HAP-1 (cell line): ENCODE measurements around the gene SNX14.

Experiments
- DNase-seq, 2 experiments: peaks; one replicate each; pipeline ENCODE4 v3.0.0-alpha.2; 2016 to 2020; ENCODE audit warnings: low spot score in 2 of 2
- H3K27me3 ChIP-seq: fragments of 250-450 bp; sonication (Bioruptor Pico); 2 replicates; pipeline ENCODE4 v1.5.1; 2020; ENCODE audit warnings: low read depth, mild to moderate bottlenecking, moderate library complexity
- H3K36me3 ChIP-seq: fragments of 250-450 bp; sonication (Bioruptor Pico); replicated peaks from 2 replicates; pipeline ENCODE4 v1.5.1; 2020; ENCODE audit warnings: mild to moderate bottlenecking
- H3K4me1 ChIP-seq: fragments of 250-450 bp; sonication (Bioruptor Pico); 2 replicates; pipeline ENCODE4 v1.5.1; 2020; ENCODE audit warnings: mild to moderate bottlenecking
- H3K4me3 ChIP-seq: fragments of 250-450 bp; sonication (Bioruptor Pico); 2 replicates; pipeline ENCODE4 v1.5.1; 2020; ENCODE audit warnings: mild to moderate bottlenecking, moderate library complexity
- H3K9me3 ChIP-seq: fragments of 250-450 bp; sonication (Bioruptor Pico); 2 replicates; pipeline ENCODE4 v1.5.1; 2020; ENCODE audit warnings: mild to moderate bottlenecking, moderate library complexity
- in situ Hi-C: fragments of 300-500 bp; cut with MboI; formaldehyde crosslinking; loops from 3 replicates; pipeline ENCODE4 v1.14.3; 2020; ENCODE audit warnings: low sequenced_read_pairs, inconsistent platforms, mixed read lengths

The SNX14 gene

GRCh38 chr6:85460154-85460920 lies 133.3 kb downstream of the SNX14 start:
- H3K4me3 ChIP-seq, result no peak overlapping the region
- in situ Hi-C loops, result no loop called here

DNA sequence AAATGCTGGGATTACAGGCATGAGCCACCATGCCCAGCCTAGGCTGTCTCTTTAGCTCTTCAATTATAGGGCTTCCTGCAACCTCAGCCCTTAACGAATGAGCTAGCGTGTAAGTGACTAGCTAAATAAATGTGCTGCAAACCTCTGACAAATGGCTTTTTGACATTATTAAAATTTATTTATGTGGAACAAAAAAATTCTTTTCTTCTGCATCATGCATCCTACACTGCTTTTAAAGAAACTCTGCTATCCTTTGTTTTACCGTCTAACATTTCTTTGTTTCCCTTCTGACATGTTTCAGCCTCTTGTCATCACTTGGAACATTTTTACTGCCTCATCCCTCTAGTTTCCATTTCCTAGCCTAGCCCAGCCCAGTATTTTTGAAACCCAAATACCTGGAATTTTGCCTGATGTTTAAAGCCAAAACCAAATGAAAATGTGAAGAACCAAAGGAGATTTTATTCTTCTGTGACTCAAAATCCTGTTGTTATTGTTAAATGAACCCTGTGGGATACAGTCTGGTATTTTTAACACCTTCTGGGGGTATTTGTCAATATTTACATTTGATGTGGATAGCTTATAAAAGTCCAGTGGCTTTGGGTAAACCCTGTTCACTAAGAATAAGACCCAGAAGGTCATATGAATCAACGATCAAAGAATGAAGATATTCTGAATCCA lies 134.3 kb downstream of the SNX14 start:
- Histone ChIP-seq H3K4me1 (no peaks in the 10 kb centered on the region), H3K9me3 (no peaks in the 10 kb centered on the region), H3K27me3 (no peaks in the 10 kb centered on the region), H3K36me3 (no peaks in the 10 kb centered on the region), H3K4me3 (no peak overlapping the region)
- DNase-seq, result no peak
- in situ Hi-C loops, result no loop called here

More at GRCh38 chr6:85460154-85460920, 133.3 kb downstream of the SNX14 start:
- Histone ChIP-seq H3K27me3 (no peaks in the 10 kb centered on the region), H3K36me3 (no peaks in the 10 kb centered on the region), H3K9me3 (no peaks in the 10 kb centered on the region), H3K4me1 (no peaks in the 10 kb centered on the region)
- DNase-seq, result no peak

DNA sequence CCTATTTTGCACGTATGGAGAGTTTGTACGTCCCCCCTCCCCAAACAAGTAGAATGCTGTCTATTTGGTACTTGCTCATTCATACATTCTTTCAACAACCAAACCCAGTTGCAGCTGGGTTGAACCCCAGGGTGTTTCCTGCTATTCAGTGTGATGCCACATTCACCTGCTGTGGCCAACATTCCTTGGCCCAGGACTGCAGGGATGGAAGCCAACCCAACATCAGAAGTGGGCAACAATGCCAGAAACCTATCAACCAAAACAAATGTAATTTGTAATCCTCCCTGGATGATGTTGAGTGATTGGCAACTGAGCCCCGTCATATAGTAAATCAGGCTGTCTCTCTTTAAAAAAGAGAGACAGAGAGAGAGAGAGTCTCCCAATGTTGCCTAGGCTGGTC lies 134.9 kb downstream of the SNX14 start:
- no peak overlapping the region for H3K4me3 ChIP-seq
- no peaks in the 10 kb centered on the region for H3K9me3 ChIP-seq
- no peaks in the 10 kb centered on the region for H3K36me3 ChIP-seq
- no peaks in the 10 kb centered on the region for H3K27me3 ChIP-seq
- no peaks in the 10 kb centered on the region for H3K4me1 ChIP-seq
- DNase-seq, result no peak
- in situ Hi-C loops, result no loop called here

- H3K27me3 ChIP-seq, result no peaks in the 10 kb centered on the region
- no peaks in the 10 kb centered on the region for H3K36me3 ChIP-seq
- H3K4me3 ChIP-seq, result no peak overlapping the region
- in situ Hi-C loops, result no loop called here
- no peaks in the 10 kb centered on the region for H3K9me3 ChIP-seq
- no peak for DNase-seq
- H3K4me1 ChIP-seq, result no peaks in the 10 kb centered on the region
Measured at GRCh38 chr6:85458184-85458583, 135.5 kb downstream of the SNX14 start.

DNA sequence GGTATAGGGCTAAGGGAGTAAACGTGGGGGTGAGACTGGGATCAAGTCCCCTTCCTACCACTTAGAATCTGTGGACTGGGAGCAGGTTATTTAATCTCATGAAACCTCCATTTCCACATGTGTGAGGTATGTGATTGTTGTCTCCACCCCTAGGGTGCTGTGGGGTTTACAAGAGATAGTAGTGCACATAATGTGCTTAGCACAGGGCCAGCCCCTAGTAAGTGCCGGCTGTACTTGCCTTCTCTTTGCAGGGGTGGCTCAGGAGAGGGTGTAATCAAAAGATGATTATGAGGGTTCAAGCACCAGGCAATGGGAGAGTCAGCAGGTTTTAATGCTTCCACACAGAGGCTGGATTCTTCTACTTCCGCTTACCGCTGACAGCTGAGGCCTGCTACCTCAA lies 136.9 kb downstream of the SNX14 start:
- Histone ChIP-seq H3K36me3 (no peaks in the 10 kb centered on the region), H3K4me3 (no peak overlapping the region), H3K27me3 (0 out of 2 replicates have a peak, but pooled peaks cover 3% of the 10 kb centered on the region), H3K4me1 (no peaks in the 10 kb centered on the region), H3K9me3 (no peaks in the 10 kb centered on the region)
- in situ Hi-C loops, result no loop called here
- no peak for DNase-seq
